Stimulated activated CD4-positive, alpha-beta T cell treated with anti-CD3 and anti-CD28 coated beads, Interleukin-4, amount 100 ng/mL, for 1 hour (primary cell): ENCODE results near the gene POLDIP2.
"Not testable (repeated sequence)": the region's sequence is repeated elsewhere in the genome, so short reads cannot be mapped to it uniquely, and the experiment has no call there.

ENCODE experiments used
- DNase-seq: peaks from one replicate; pipeline ENCODE4 v3.0.0-alpha.2; 2020

POLDIP2 gene

GRCh38 chr17:28364665-28365363 lies 7.5 kb upstream of the POLDIP2 start, which contains the start of gene SEBOX:
Gene SEBOX, minus strand, starts transcription at chr17:28365199. Its CDS starts 48 bp downstream, at chr17:28365151.
- no peak for DNase-seq

GRCh38 chr17:28363776-28364650 lies 6.7 kb upstream of the POLDIP2 start:
- no peak for DNase-seq

DNA sequence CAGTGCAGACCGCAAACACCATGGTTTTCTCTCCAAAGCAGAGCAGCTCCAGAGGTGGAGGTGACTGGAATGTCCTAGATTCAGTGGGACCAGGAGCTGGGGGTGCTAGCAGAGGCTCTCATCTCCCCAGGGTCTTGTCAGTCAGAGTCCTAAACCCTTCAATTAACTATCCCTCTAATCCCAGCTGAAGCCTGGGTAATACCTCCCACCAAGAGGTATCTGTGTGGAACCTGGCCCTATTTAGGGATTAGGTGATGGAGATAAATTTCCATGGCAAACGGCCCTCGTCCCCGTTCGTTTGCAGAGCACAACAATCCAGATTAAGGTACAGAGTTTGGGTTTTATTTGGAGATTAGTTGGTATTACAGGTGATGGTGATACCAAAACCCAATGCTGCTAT lies 5.9 kb upstream of the POLDIP2 start:
- DNase-seq: no peak

DNA sequence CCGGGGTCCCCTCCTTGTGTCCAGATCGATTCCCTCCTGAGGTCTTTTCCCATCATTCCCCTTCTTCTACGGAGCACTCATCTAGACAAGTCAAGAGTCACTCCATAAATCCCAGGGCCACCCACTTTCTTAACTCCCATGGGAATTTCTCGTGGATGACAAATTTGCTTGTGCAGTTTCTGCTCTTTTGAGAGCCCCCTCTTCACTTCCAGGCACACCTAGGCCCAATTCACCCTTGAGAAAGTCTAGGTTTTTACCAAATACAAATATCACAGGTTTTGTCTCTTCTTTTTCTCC lies 522 bp upstream of the POLDIP2 start:
- no peak for DNase-seq

DNA sequence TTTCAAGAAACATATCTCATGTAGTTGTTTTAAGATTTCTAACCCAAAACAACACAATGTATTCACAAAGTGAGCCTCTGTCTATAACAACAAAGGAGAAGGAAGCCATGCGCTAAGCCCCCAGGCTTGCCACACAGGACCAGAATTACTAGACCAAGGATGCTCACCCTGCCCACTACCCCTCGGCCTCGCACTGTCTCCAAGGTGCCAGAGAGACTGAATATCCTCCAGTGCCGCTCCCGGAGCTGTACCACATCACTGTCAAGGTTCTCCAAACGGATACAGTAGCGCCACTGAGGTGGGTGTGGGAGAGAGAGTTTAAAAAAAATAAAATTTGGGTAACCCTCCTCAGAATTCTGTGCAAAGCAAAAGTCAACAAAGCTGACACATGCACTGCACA lies 7.1 kb downstream of the POLDIP2 start:
- DNase-seq: no peak

DNA sequence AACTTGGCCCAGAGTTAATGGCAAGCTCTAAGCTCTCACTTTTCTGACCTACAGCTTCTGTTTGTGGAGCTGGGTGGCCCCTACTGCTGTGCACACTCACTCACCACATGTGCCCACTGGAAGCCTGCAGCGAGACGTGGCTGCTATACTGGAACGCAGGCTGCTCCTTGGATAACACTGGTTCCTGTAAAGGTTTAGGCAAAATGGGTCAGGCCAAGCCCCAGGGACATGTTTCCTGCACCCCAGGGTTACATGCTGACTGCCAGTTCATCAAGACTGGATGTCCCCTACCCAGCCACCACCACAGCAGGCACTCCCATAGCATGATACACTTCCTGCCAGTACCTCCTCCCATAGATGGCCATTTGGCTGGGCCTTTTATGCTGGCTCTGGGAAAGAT lies 8.3 kb downstream of the POLDIP2 start:
- DNase-seq: no peak

DNA sequence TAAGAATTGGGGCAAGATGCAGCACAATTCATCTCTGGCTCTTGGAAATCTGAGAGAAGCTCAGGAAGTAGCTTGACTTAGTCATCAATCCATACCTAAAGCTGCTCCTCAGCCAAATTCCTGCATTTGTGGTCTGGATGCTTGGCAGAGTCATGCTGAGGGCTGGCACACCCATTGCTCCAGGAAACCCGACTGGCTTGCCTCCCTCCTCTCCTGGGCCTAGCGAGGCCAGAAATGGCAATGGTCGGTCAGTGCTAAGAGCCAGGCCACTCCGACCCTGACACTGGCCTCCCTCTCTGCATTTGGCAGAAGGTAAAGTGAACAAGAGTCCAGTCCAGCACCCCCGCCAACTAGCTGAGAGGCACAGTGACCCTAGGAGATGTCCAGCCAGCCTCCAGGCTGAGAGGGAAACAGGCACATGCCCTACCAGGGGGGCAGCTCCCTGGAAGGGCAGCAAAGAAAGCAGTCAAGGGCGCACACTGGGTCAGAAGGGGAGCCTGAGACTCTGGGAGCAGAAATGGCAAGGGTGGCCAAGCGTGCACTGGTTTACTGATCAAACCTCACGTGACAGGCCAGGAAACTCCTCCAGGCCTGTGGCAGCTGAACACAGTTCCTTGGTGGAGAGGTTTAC lies 10.0 kb downstream of the POLDIP2 start:
- DNase-seq: no peak

GRCh38 chr17:28346746-28347246 lies 10.5 kb downstream of the POLDIP2 start:
- no peak for DNase-seq

DNA sequence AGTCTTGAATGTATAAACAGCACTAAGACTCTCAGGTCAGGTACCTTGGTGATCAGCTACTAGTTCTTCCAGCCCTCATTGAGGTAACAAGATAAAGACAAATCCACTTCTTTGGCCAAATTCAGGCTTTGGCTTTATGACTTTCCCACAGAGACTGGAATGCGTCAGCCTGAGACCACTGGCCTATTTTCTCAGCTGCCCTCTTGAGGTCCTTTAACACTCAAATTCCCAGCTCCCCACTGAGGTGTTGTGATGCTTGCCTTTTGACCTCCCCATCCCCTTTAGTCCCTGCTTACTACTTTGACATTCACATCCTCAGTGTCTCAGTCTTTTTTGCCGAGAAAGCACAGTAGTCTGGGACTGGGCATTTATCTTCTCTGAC lies 11.1 kb downstream of the POLDIP2 start:
- no peak for DNase-seq

DNA sequence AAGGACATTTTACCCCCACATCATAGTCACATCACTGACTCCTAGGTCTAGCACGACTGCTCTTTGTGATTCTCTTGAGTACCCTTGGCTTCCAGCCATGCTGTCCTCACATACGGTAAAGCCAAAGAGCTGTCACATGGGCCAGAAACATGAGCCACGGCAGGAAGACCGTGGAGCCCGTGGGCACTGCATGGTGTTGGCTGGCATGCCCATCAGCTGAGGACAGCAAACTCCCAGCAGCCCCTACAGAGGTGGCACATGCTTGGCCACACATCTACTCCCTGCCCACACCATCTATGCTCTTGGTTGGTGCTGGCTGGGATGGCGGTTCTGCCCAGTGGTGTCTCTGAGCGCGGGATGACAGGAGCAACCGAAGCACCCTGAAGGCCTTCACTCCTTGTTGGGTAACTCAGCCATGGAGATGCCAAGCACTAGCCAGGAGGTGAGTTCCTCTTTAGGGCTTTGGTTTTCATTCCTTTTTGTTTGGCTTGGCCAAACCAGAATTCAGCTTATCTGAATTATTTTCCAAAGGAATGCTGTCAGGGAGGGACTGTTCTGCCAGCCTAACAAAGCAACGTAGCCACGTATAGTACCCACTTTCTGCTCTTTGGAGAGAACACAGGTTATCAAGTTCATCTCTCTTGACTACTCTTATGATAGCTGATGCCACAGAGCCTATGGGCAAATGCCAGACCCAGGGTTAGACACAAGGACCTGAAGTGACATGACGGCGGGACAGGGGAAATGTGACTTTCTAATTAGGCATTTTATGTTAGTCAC lies 11.7 kb downstream of the POLDIP2 start:
- no peak for DNase-seq

- no peak for DNase-seq
These were observed 12.9 kb downstream of the POLDIP2 start for GRCh38 chr17:28344435-28344901.

DNA sequence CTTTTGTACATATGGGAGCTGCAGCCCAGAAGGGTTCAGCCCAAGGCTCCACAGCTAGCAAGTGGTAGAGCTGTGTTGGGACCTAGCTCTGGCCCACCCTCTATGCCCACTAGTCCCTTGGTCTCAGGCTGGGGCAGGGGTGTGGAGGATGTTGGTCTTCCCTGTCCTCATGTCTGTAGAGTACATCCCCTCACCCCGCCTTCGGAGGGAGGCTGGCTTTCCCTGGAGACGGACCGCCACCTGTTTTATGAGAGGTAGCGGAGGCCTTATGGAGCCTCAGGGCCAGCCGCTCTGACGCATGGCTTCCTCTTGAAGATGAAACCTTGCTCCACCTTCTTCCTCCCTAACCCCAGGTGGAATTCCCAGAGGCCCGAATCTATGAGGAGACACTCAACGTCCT lies 13.3 kb downstream of the POLDIP2 start:
- no peak for DNase-seq

GRCh38 chr17:28343491-28343932 lies 13.8 kb downstream of the POLDIP2 start:
- DNase-seq: no peak

DNA sequence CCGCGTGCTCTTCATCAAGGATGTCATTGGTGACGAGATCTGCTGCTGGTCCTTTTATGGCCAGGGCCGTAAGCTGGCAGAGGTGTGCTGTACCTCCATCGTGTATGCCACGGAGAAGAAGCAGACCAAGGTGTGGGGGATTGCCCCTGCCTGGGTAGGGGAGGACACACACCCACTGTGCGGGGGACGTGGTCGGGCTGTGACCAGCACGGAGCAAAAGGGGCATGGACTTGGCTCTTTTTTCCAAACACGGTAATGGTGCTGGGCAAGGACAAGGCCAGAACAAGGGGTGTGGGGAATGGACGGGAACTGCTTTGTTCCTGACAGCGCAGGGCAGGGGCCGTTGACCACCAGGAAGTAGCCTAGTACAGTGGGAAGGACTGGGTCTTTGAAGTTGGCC lies 15.0 kb downstream of the POLDIP2 start:
- DNase-seq: no peak

GRCh38 chr17:28341516-28341915 lies 15.8 kb downstream of the POLDIP2 start:
- no peak for DNase-seq

DNA sequence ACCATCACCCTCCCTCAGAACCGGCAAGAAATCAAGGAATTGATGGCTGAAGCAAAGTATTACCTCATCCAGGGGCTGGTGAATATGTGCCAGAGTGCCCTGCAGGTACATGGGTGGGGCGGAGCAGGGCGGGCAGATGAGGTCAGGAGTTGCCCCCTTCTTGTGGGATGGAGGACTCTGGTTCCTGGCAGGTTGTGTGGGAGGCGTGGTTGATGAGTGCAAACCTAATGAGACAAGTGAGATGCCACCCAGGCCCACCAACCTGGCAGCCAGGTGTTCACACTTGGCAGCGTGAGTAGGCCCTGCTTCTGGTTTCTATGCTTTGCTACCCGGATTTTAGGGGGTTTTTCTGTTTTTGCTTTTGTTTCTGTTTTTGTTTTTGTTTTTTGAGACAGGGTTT lies 17.0 kb downstream of the POLDIP2 start:
- no peak for DNase-seq

GRCh38 chr17:28339431-28339830 lies 17.9 kb downstream of the POLDIP2 start:
- no peak for DNase-seq

- not testable (repeated sequence) for DNase-seq
These were observed 18.5 kb downstream of the POLDIP2 start for GRCh38 chr17:28338769-28339212.

GRCh38 chr17:28338056-28338768 lies 19.1 kb downstream of the POLDIP2 start:
- DNase-seq: no peak

DNA sequence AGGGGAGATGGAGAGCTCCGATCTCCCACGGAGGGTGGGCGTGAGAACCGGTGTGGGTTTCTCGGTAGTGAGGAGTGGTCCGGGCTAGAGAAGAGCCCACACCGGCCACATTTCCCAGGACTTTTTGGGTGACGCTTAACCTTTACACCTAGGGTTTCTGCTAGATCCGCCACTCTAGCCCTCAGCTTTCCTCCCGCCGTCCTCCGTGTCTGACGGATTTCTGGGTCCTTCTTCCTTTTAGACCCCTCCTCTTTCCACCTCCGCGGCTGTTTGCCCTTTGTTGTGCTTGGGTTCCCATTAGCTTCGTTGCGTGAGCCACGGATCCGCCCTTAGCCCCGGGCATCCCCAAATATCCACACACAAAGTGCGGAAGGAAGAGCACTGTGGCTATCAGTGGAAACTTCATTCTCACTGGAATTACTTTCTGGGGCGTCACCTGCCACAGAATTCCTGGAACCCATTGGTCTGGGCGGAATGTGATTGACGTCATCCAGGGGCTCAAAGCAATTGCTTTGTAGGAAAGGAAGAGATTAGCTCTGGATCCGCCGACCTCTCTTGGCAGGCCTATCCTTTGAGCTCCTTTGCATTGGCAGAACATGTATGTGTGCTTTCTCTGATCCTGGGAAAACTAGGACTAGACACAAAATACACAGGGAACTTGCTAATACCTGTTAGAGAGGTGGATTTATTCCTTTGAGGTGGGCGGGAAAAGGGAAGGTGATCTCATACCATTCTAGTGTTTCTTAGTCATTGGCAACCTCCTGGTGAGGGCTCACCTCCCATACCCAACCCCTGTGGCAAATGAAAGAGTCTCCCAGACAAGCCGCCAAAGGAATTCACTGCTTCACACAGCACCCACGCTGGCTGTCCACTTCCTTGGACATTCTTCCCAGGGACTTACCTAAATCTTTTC lies 21.1 kb downstream of the POLDIP2 start:
- no peak for DNase-seq
